H4 (cell line): ENCODE measurements around the gene ATF5. TPM values are rescaled to one million over a fixed set of nuclear protein-coding genes. Genes with fewer than 3 reads are reported as not detected.
"Not testable (repeated sequence)": the region's sequence is repeated elsewhere in the genome, so short reads cannot be mapped to it uniquely, and the experiment has no call there.

Source experiments
- DNase-seq: peaks from one replicate; pipeline ENCODE4 v3.0.0-alpha.2; 2015; ENCODE audit warnings: low spot score
- total RNA-seq: library from RNA; depleted of rRNA; stranded (reverse); fragments of >200 nt; shearing (Covaris generic); gene quantifications from 2 replicates; pipeline ENCODE4 v1.2.3, GENCODE V29; 2014

ATF5 gene
- total RNA-seq, 1 experiment from 2014 or later = 16.0 TPM

DNA sequence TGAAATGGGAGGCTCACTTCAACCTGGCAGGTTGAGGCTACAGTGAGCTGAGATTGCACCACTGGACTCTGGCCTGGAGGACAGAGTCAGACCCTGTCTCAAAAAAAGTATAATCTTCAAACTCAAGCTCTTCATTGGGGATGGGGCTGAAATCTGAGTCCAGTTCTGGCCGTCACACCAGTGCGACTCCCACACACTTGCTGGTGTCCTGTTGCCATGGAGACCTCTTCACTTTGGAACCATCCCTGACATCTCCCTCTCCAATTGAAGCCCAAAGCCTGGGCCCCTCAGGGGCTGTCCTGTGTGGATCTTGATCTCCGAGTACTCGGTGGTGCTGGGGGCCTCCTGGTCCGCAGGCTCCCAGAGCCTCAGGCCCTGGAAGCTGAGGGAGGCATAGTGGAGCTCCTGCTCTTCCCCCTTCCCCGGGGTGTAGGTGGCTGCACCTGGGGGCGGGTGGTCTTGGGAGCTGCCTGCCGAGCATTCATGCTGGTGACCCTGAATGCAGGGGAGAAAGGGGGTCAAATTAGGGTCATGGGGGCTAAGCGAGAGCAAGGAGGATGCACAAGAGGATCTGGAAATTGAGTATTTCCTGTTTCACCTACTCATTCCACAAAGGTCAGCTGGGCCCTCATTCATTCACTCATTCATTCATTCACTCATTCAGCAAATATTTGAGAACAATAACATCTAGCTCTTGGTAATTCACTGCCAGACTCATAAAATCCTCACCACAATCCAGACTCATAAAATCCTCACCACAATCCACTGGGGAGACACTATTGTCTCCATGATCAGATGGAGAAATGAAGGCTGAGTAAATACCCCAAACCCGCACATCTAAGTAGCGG is 21.0 kb downstream of the ATF5 start:
- DNase-seq = no peak

DNA sequence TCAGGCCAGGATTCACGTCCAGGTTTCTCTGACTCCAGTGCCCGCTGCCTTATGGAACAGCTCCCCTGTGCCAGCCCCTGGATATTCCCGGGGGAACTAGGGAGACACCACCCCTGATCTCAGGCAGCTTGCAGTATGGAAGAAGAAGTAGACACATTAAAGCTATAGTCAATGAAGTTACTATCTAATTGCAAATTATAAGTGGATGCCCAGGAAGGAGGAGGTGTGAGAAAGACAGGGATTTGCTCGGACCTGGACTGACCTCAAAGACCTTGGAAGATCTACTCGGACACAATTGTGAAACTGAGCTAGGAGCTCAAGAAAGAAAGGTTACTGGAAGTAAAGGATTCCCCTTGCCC is 21.6 kb downstream of the ATF5 start:
- no peak for DNase-seq

DNA sequence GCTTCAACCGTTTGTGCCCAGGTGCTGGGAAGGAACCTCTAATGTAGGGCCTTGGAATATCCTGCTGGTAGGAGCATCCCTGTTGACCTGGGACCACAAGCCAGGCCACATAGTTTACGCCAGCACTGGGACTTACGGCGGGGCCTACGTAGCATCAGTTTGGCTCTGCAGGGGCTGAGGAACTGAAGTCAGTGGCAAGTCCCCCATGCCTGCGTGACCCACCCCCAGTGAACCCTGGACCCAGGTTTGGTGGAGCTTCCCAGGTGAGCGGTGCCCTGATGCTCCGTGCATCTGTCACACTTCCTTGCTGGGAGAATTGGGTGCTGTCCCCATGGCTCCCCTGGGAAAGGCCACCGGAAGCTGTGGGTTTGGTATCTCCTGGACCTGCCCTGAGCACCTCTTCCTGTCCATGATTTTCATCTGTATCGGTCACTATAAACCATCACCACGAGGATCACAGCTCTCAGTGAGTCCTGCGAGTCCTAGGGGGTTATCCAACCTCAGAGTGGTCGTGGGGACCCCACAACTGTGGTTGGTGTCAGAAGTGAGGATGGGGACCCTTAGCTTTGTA is 22.0 kb downstream of the ATF5 start:
- DNase-seq = no peak

DNA sequence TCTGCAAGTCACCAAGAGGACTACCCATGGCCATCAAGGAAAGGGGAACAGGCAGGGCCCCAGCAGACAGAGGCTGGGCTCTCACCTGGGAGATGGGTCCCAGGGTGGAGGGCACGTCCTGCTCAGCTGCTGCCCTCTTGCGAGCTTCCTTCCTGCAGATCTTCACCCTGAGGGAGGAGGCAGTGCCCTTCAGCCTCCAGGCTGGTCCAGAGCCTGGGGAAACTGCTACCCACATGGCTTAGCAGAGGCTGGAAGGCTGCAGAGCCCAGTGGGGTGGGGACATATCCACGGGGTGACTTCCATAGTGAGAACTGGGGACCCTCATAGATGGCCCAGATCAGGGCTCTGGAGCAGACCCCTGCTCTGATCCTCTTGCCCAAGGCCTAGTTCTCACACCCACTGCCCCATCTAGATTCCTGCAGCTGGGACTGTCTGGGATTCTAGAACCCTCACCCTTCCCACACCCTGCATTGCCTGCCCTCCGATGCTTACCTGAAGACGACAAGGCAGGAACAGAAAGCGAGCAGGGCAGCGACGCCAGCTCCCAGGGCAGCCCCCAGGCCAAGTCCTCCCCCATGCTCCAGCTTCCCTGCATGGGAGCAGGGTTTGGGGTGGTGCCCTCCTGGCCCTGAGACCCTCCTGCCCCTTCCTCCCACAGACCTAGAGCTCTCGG is 22.9 kb downstream of the ATF5 start:
- DNase-seq = no peak

DNA sequence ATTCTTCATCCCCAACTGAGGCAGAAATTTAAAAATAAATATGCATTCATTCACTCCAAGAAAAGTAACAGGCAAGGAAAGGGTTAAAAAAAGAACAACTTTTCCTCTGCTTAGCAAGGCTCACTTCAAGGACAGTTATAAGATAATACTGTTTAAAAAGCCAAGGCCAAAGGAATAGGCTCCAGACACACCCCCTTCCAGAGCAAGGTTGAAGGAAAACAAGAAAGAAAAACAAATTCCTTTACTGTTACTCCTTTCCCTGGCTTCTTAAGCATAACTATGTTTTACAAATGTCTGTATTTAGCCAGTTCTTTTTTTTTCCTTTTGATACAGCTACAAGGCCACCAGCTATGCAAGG is 23.5 kb downstream of the ATF5 start:
- DNase-seq = no peak

DNA sequence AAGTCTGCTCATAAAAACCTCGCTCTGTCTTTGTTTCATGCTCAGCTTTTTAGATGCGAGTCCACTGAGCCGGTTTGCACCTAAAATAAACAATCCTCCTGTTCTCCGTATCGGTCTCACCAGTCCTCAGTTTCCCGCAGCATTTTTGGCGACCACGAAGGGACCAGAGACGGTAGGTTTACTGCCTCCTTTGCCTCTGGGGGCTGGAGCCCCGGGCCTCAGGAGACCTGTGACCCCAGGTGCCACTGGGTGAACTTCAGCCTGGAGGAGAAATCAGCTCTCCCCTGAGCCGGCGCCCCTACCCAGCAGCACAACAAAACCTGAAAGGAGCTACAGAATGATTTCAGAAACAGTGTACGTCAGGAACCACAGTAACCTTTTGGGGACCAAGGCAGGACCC is 23.9 kb downstream of the ATF5 start:
- DNase-seq = no peak

DNA sequence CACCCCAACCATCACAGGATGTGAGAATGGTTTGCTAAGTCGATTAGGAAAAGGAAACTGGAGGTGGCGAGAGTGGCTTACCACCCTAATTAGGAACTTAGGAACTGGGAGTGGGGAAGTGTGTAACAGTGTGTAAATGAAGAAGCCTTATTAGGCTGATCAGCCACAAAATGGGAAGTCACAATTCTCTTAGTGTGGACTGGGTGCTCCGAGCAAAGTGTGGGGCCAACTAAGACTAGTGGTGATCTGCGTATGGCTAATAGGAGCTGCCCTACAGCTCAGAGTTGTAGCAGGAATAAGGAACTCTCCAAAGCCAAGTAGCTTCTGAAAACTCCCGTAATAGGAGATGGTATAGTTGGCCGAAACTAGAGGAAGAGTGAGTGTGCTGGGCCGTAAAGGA is 24.4 kb downstream of the ATF5 start:
- no peak for DNase-seq

DNA sequence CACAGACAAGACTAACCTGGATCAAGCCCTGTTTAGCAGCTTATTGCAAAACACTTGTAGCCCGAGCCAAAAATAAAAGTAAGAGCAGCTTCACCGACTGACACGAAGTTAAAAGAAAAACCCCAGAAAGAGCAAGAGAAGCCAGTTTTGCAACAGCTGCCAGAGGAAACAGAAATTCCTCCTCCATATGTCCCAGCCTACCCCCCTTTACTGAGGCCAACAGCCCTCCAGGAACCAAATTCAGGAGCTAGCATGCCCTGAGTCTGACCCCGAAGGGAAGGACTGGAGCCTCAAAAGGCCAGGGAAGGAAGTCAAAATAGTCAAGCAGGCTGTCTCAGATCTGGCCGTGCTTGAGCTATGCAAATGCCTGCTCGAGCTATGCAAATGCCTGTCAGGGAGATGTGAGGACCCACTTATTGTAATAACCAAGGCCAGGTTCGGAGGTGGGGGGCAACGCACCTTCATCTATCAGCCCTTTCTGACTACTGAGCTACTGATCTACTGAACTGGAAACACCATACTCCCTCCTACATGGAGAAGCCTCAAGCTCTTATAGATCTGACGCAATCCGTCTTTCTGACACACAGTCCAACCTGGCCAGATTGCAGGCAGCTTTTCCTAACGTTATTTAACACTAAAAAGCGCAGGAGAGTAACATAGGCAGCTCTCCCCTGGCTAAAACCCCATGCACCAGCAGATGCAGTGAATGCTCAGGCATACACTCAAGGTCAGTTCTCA is 25.3 kb downstream of the ATF5 start:
- DNase-seq = no peak

DNA sequence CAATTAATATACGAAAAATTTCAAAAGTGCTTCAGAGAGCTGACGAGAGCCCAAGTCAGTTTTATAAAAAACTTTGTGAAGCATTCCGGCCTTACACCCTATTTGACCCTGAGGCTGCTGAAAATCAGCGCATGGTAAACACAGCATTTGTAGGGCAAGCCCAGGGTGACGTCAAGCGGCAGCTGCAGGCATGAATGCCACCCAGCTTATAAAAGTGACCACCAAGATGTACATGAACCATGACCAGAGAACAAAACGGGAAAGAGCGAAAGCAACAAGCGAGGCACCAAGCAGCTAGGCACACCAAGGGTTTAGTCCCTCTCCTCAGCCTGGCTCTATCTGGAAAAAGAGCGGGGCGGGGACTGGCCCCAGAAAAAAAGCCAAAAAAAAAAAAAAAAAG is 25.9 kb downstream of the ATF5 start:
- no peak for DNase-seq

DNA sequence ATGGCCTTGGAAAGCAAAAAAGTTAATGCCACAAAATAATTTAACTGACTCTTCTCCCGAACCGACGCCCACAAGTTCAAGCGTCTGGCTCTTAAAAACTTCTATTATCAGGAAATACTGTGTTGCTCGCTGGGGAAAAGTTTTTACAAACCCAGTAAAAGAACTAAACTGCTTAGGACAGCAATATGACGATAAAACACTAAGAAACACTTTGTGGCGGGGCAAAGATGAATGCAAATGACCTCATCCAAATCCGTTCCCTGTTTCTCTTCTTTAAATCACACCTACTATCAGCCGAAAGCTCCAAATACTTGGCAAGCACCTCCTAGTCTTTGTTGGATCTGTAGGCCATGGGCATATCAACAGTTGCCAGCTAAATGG is 27.1 kb downstream of the ATF5 start:
- no peak for DNase-seq

DNA sequence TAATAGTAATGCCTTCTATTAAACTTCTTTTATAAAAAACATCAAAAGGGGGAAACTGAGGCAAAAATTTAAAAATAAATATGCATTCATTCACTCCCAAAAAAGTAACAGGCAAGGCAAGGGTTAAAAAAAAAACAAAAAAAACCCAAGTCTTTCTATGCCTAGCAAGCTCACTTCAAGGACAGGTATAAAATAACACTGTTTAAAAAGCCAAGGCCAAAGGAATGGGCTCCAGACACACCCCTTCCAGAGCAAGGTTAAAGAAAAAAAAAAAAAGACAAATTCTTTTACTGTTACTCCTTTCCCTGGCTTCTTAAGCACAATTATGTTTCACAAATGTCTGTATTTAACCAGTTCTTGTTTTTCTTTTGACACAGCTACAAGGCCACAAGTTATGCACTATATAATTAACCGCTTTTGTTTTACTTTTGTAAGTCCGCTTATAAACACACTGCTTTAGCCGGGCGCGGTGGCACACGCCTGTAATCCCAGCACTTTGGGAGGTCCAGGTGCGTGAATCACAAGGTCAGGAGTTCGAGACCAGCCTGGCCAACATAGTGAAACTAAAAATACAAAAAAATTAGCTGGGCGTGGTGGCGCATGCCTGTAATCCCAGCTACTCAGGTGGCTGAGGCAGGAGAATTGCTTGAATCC is 28.4 kb downstream of the ATF5 start:
- DNase-seq = peak; percentile 44

DNA sequence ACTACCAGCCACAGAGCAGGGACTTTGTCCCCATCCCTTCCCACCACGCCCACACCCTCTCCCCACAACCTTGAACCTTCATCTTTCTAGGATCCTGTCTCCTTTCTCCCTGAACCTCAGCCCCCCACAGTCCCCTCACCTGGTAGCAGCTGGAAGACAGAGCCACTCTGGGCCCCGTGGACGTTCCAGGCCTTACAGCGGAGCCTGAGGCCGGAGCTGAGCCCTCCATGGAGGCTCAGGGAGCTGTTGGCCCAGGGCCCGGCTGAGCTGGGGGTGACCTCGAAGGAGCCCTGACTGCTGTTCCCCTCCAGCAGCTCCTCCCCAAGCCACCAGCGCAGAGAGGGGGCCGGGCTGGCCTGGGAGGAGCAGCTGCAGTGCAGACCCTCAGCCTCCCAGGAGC is 29.1 kb downstream of the ATF5 start:
- DNase-seq = not testable (repeated sequence)

DNA sequence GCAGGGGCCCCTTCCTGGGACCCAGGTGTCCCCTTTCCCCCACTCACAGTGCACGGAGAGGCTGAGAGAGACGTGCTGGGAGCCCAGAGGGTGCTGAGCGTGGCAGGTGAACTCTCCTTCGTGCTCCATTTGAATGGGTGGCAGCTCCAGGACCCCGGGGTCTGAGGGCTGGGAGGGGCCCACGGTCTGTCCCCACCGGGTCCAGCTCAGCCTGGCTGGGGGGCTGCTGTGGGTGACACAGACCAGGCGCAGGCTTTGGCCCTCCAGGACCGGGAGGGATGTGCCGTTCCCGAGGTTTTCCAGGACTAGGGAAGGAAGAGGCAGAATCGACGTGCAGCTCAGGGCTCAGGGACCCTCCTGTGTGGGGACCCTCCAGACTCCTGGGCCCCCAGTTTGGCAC is 29.6 kb downstream of the ATF5 start:
- DNase-seq = not testable (repeated sequence)

DNA sequence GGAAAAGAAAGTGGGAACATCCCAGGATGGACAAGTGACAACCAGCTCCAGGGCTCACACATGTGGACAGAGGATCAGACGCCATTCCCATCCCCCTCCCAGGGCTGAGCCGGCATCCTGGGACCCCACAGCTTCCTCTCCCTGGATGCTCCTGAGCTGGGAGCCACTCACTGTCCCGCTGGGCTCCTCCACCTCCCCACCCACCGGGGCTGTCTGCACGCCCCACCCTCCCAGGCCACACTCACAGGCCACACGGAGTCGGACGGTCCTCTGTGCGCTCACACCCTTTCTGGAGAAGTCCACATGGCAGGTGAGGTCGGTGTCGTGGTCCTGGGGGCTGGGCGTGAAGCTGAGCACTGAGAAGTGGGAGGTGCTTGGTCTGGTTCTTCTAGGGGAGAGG is 30.9 kb downstream of the ATF5 start:
- not testable (repeated sequence) for DNase-seq

DNA sequence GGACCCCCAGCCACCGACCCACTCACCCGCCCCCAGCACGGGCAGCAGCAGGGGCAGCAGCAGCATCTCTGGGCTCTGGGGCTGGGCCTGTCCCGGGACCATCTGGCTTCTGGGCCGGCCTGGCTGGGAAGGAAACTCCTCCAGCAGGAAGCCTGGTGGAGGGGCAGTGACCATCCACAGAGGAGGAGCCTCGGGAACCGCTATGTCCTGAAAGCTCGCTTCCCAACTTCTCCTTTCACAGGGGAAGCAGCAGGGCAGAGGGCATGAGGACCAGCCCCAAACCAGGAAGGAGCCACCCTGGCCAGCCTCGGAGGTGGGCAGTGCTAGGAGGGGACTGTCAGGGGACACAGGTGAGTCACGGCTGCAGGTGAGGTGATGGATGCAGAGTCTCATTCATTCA is 32.0 kb downstream of the ATF5 start, which contains the start of gene SIGLEC11:
Gene SIGLEC11, minus strand, starts transcription at position 193 of the 400 bp plus-strand sequence. Its CDS starts 91 bp downstream, at position 102.
- DNase-seq = not testable (repeated sequence)

DNA sequence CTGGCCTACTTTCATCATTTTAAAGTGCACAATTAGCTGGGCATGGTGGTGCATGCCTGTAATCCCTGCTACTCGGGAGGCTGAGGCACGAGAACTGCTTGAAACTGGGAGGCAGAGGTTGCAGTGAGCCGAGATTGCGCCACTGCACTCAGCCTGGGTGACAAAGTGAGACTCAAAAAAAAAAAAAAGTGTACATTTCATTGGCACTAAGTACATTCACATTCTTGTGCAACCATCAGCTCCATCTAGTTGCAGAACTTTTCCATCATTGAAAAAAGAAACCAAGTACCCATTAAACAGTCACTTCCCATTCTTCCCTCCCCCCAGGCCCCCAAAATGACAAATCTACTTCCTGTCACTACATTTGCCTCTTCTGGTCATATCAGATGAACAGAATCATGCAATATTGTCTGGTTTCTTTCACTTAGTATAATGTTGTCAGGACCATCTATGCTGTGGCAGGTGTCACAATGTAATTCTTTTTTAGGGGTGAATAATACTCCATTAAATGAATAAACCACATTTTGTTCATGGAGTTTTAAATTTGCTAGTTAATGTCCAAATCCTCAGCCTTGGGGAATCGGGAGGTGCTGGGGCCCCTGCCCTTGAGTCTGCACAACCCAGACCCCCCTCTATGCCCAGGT is 39.4 kb downstream of the ATF5 start:
- no peak for DNase-seq

DNA sequence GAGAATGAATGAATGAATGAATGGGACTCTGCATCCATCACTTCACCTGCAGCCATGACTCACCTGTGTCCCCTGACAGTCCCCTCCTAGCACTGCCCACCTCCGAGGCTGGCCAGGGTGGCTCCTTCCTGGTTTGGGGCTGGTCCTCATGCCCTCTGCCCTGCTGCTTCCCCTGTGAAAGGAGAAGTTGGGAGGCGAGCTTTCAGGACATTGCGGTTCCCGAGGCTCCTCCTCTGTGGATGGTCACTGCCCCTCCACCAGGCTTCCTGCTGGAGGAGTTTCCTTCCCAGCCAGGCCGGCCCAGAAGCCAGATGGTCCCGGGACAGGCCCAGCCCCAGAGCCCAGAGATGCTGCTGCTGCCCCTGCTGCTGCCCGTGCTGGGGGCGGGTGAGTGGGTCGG is 40.4 kb downstream of the ATF5 start:
- DNase-seq = not testable (repeated sequence)

DNA sequence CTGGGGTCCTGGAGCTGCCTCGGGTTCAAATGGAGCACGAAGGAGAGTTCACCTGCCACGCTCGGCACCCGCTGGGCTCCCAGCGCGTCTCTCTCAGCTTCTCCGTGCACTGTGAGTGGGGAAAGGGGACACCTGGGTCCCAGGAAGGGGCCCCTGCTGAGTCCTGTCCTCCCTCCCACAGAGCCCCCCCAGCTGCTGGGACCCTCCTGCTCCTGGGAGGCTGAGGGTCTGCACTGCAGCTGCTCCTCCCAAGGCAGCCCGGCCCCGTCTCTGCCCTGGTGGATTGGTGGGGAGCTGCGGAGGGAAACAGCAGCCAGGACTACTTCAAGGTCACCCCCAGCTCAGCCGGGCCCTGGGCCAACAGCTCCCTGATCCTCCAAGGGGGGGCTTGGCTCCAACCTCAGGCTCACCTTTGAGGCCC is 43.0 kb downstream of the ATF5 start:
- DNase-seq = no peak

DNA sequence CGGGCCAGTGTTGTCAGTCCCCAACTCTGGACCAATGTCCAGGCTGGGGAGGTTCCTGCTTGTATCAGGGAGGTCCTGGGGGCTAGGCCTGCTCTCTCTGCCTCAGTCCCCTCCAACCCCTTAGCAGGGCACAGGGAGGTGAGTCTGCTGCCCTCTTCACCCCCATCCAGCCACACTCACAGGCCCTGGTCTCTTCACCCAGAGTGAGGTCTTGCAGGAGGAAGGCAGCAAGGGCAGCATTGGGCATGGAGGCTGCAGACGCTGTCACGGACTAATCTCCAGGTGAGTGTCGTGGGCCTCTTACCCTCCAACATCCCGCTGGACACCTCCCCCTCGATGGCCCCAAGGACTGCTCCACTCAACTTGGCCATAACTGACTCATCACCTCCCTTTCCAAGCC is 43.8 kb downstream of the ATF5 start:
- no peak for DNase-seq

DNA sequence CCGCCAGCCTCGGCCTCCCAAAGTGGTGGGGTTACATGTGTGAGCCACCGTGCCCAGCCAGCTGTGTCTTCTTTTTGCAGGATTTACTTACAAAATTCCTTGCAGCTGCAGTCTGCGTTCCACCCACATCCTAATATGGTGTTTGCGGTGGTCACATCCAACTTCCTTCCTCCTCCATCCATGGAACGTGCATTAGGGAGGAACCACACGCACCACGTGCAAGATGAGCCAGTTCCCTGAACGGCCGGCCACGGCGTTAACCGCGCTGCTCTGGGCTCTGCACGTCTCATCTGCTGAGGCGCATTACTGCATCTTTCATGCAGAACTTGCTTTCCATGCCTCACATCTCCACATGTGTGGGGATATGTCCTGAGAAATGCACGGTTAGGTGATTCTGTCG is 45.0 kb downstream of the ATF5 start:
- DNase-seq = no peak

DNA sequence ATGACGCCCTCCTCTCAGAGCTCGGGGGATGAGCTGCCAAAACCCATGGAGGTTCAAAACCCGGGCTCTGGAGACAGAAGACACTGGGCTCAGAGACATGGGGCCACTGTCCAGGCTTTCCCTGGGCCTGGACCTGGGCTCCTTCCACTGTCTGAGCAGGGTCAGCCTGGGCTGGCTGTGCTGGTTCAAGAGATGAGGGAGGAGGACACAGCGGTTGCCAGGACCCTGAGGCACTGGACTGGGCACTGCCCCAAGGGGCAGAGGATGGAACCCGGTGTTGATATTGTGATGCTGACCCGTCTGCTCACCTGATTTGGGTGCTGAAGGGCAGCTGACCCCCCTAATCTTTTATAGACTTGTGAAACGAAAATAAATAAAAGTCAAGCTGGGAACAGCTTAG is 46.0 kb downstream of the ATF5 start:
- DNase-seq = no peak
